AG04450 (cell line): ENCODE measurements around the gene EIF2S2. TPM values are rescaled to one million over a fixed set of nuclear protein-coding genes. Genes with fewer than 3 reads are reported as not detected.

Experiments used
- CTCF ChIA-PET: fragments of 300-600, 350-600 bp; formaldehyde crosslinking; extraction: SDS; loops from one replicate; lab custom pipeline; 2022; ENCODE audit warnings: antibody characterized with exemption, inconsistent platforms; lab: Charles Lee
- POLR2A ChIA-PET: fragments of 350-600 bp; formaldehyde crosslinking; extraction: SDS; loops from one replicate; lab custom pipeline; 2021; ENCODE audit warnings: antibody characterized with exemption, inconsistent platforms; lab: Yijun Ruan, JAX
- DNase-seq: peaks from one replicate; pipeline ENCODE4 v3.0.0-alpha.2; 2011; ENCODE audit warnings: low read depth, low spot score
- H3K27ac ChIP-seq: one replicate; pipeline ENCODE4 v1.5.1; 2012; ENCODE audit warnings: low read depth, low read length, control low read depth
- H3K27me3 ChIP-seq: one replicate; pipeline ENCODE4 v1.6.0; 2012; ENCODE audit warnings: low read length; ENCODE audit not compliant: control insufficient read depth, insufficient read depth
- H3K4me3 ChIP-seq: 2 replicates; pipeline ENCODE4 v1.5.1; 2011; ENCODE audit warnings: mild to moderate bottlenecking, low read depth, low read length, control low read depth
- H3K9me3 ChIP-seq: 2 replicates; pipeline ENCODE4 v1.5.1; 2012; ENCODE audit warnings: low read length; ENCODE audit not compliant: control insufficient read depth, insufficient read depth
- CTCF ChIP-seq: IDR thresholded peaks from 2 replicates; pipeline ENCODE4 v1.5.1; 2011; ENCODE audit warnings: low read depth, low read length, control low read depth, inconsistent platforms
- polyA plus RNA-seq: library from polyadenylated mRNA; depleted of rRNA; stranded (reverse); fragments of >200 nt; gene quantifications from 2 replicates; pipeline ENCODE4 v1.2.3, GENCODE V29; 2011

Gene EIF2S2
- polyA plus RNA-seq, 1 experiment = 161 TPM

GRCh38 chr20:34099675-34100074, 12.4 kb downstream of the EIF2S2 start:
- no peaks in the 10 kb centered on the region for H3K9me3 ChIP-seq
- POLR2A ChIA-PET = interaction anchor here (1.4 kb wide), 1 partner anchor 13 kb away, joined by 3 read pairs; the partner anchor contains the start of gene EIF2S2
- no peak for TF ChIP-seq CTCF
- H3K27ac ChIP-seq = no peak overlapping the region
- no peak for DNase-seq
- CTCF ChIA-PET = interaction anchor here (1.3 kb wide), 1 partner anchor 237 kb away, joined by 3 read pairs; no protein-coding TSS in a partner anchor
- no peaks in the 10 kb centered on the region for H3K27me3 ChIP-seq
- H3K4me3 ChIP-seq = no peak overlapping the region

- H3K27me3 ChIP-seq = no peaks in the 10 kb centered on the region
- CTCF ChIA-PET = interaction anchor here (0.7 kb wide), 1 partner anchor 30 kb away, joined by 3 read pairs; no protein-coding TSS in a partner anchor
- no peak overlapping the region for H3K4me3 ChIP-seq
- no peak overlapping the region for H3K27ac ChIP-seq
- no peak for TF ChIP-seq CTCF
- no peaks in the 10 kb centered on the region for H3K9me3 ChIP-seq
- DNase-seq = no peak
- POLR2A ChIA-PET = no interaction called here
Measured at GRCh38 chr20:34098570-34098969, 13.5 kb downstream of the EIF2S2 start.

- TF ChIP-seq CTCF = no peak
- peak; percentile 33 for DNase-seq
- Histone ChIP-seq H3K27ac (peak overlapping the region; percentile 42), H3K9me3 (no peaks in the 10 kb centered on the region), H3K4me3 (no peak overlapping the region), H3K27me3 (no peaks in the 10 kb centered on the region)
- ChIA-PET POLR2A (interaction anchor here (0.6 to 3.1 kb wide), 4 partner anchors 9 to 594 kb away, joined by 3 to 17 read pairs (median 6); partner anchors contain the start of gene EIF2S2), CTCF (interaction anchor here (0.6 to 1.5 kb wide), 3 partner anchors 10 to 1344 kb away, joined by 3 to 4 read pairs (median 3); no protein-coding TSS in a partner anchor)
Measured at GRCh38 chr20:34096699-34097444, 15.2 kb downstream of the EIF2S2 start.

- no peaks in the 10 kb centered on the region for H3K9me3 ChIP-seq
- no peak for TF ChIP-seq CTCF
- no peaks in the 10 kb centered on the region for H3K27me3 ChIP-seq
- DNase-seq = no peak
- POLR2A ChIA-PET = interaction anchor here (1.9 to 3.1 kb wide), 2 partner anchors 12 to 17 kb away, joined by 5 to 17 read pairs; partner anchors contain the start of gene EIF2S2
- H3K4me3 ChIP-seq = no peak overlapping the region
- H3K27ac ChIP-seq = no peak overlapping the region
- CTCF ChIA-PET = interaction anchor here (1.5 kb wide), 1 partner anchor 233 kb away, joined by 4 read pairs; no protein-coding TSS in a partner anchor
Measured at GRCh38 chr20:34095825-34096224, 16.2 kb downstream of the EIF2S2 start.

GRCh38 chr20:34093895-34094294, 18.1 kb downstream of the EIF2S2 start:
- no peak overlapping the region for H3K4me3 ChIP-seq
- DNase-seq = no peak
- ChIA-PET POLR2A (interaction anchor here (1.2 kb wide), 1 partner anchor 18 kb away, joined by 6 read pairs; the partner anchor contains the start of gene EIF2S2), CTCF (no interaction called here)
- H3K9me3 ChIP-seq = no peaks in the 10 kb centered on the region
- no peaks in the 10 kb centered on the region for H3K27me3 ChIP-seq
- no peak overlapping the region for H3K27ac ChIP-seq
- no peak for TF ChIP-seq CTCF
